ENCODE measurements around the gene PCDHGA1. TPM values are rescaled to one million over a fixed set of nuclear protein-coding genes. Genes with fewer than 3 reads are reported as not detected.

The PCDHGA1 gene
- total and polyA plus RNA-seq, 2 of the 4 experiments (the other 2 are of a cell fraction) = 0.90 to 0.92 TPM

- DNase-seq (peak; percentile 58), ATAC-seq (ENCODE audit: low read depth) (peak; percentile 58; the same call in 1 of the 2 replicates)
- Histone ChIP-seq H3K79me1 (ENCODE audit: low read depth in 1 of 2, low read length in 2 of 2) (no peaks in the 10 kb centered on the region), H2BK15ac (ENCODE audit: low read depth, low read length) (no peak within 1 kb of the TSS), H4K5ac (ENCODE audit: low read depth, low read length) (peak within 1 kb of the TSS; percentile 63; the same call in 1 of the 2 replicates), H3K9me1 (ENCODE audit: insufficient read depth, low read length) (no peaks in the 10 kb centered on the region), H2BK120ac (ENCODE audit: low read depth, low read length) (no peak within 1 kb of the TSS), H3K9ac (ENCODE audit: low read depth, low read length) (peak within 1 kb of the TSS; percentile 76), H2BK20ac (ENCODE audit: low read depth, low read length) (no peak within 1 kb of the TSS), H3K4me2 (ENCODE audit: low read depth, low read length) (peak within 1 kb of the TSS; percentile 60), H3K36me3 (ENCODE audit: control insufficient read depth, insufficient read depth, low read length) (peaks cover 23% of the 10 kb centered on the region), H4K91ac (ENCODE audit: insufficient read depth, low read depth, low read length) (no peak within 1 kb of the TSS), H2AK5ac (ENCODE audit: low read depth, low read length) (no peak within 1 kb of the TSS), H4K8ac (ENCODE audit: low read depth in 2 of 2, low read length in 2 of 2) (0 out of 4 replicates have a peak within 1 kb of the TSS, but pooled peaks of 1 of the 2 experiments have one; percentile 20), H3K27ac (ENCODE audit: insufficient read depth, low read length) (peak within 1 kb of the TSS; percentile 18; the same call in 1 of the 2 replicates), H3K27me3 (ENCODE audit: control insufficient read depth, insufficient read depth, low read length) (no peaks in the 10 kb centered on the region), H3K14ac (replicated peaks; ENCODE audit: low read depth, low read length) (no peak within 1 kb of the TSS), H2BK5ac (ENCODE audit: low read depth, low read length, poor library complexity, severe bottlenecking) (no peak within 1 kb of the TSS), H4K20me1 (ENCODE audit: insufficient read depth, low read length) (no peaks in the 10 kb centered on the region), H3K23ac (ENCODE audit: low read depth, low read length) (no peak within 1 kb of the TSS), H3K4me1 (ENCODE audit: control insufficient read depth, insufficient read depth, low read length) (no peaks in the 10 kb centered on the region), H3K4me3 (ENCODE audit: insufficient read depth, low read depth, low read length) (peak within 1 kb of the TSS; percentile 52), H2AFZ (replicated peaks; ENCODE audit: low read length, poor library complexity) (peak within 1 kb of the TSS; percentile 81), H3K4ac (ENCODE audit: low read depth, low read length) (0 out of 2 replicates have a peak within 1 kb of the TSS, but pooled peaks have one; percentile 19), H3K56ac (ENCODE audit: extremely low read depth, insufficient read depth, low read length) (no peak within 1 kb of the TSS), H2AK9ac (replicated peaks; ENCODE audit: low read depth, low read length, poor library complexity) (no peak within 1 kb of the TSS), H3K18ac (ENCODE audit: low read depth, low read length) (peak within 1 kb of the TSS; percentile 42; the same call in 1 of the 2 replicates), H3K9me3 (ENCODE audit: control insufficient read depth, insufficient read depth, low read length) (peaks cover 61% of the 10 kb centered on the region)
- 29% methylated on average over 11 of the region's 27 CpGs; no CpG with 5 or more reads in 1 of the 2 experiments for WGBS, 2 experiments (ENCODE audit: extremely low coverage in 2 of 2, insufficient read length in 1 of 2)
- ChIA-PET CTCF (interaction anchor here (0.6 to 1.3 kb wide), 5 partner anchors 17 to 190 kb away, joined by 3 to 7 read pairs (median 4); no protein-coding TSS in a partner anchor), POLR2A (ENCODE audit: unreplicated experiment) (no interaction called here)
- in situ Hi-C loops (cut with MboI; ENCODE audit: low sequenced_read_pairs) (no loop called here), intact Hi-C loops (cut with micrococcal nuclease) (no loop called here), dilution Hi-C loops (cut with HindIII; ENCODE audit: low sequenced_read_pairs, unreplicated experiment) (no loop called here)
- BruUV-seq (replicated peaks) = no TSS peak
- TF ChIP-seq NFE2L2 (IDR thresholded peaks at IDR 0.05; ENCODE audit: low read depth, low read length) = no peak
- no peak for TF ChIP-seq BHLHE40 (IDR thresholded peaks at IDR 0.05; ENCODE audit: low read depth, low read length)
- TF ChIP-seq MAZ (IDR thresholded peaks at IDR 0.05; ENCODE audit: borderline replicate concordance, low read depth, low read length) = no peak
- TF ChIP-seq CHD1 (IDR thresholded peaks at IDR 0.05; ENCODE audit: low read depth, low read length) = no peak
- no peak for TF ChIP-seq RFX5 (IDR thresholded peaks at IDR 0.05; ENCODE audit: low read depth, low read length)
- TF ChIP-seq MXI1 (IDR thresholded peaks at IDR 0.05; ENCODE audit: borderline replicate concordance, low read depth, low read length) = no peak
- no peak for TF ChIP-seq RCOR1 (IDR thresholded peaks at IDR 0.05; ENCODE audit: insufficient replicate concordance, low read length)
- no peak for TF ChIP-seq MAFK (IDR thresholded peaks at IDR 0.05; ENCODE audit: low read depth, low read length)
- TF ChIP-seq ELK1 (IDR thresholded peaks at IDR 0.05; ENCODE audit: borderline replicate concordance, low read depth, low read length) = no peak
- peak; percentile 29; the same call in 1 of the 2 replicates for TF ChIP-seq SMC3 (IDR thresholded peaks at IDR 0.05; ENCODE audit: low read depth, low read length)
- TF ChIP-seq FOS (IDR thresholded peaks at IDR 0.05; ENCODE audit: low read depth, low read length) = no peak
- TF ChIP-seq CEBPB (IDR thresholded peaks at IDR 0.05; ENCODE audit: low read depth, low read length) = no peak
- TF ChIP-seq USF2 (IDR thresholded peaks at IDR 0.05; ENCODE audit: low read depth, low read length) = no peak
- no peak for TF ChIP-seq POLR2A (IDR thresholded peaks at IDR 0.05; ENCODE audit: low read depth, low read length)
- TF ChIP-seq RAD21 (IDR thresholded peaks at IDR 0.05; ENCODE audit: low read length) = peak; percentile 52
Observed at GRCh38 chr5:141373673-141374317, 43.5 kb downstream of the PCDHGA1 start, which contains the start of gene PCDHGA6. PCDHGA6 (plus strand) TSS chr5:141373891; CDS start chr5:141374084, 193 bp downstream.
